Measurements from ENCODE around the gene PLA2G3.

PLA2G3 gene

DNA sequence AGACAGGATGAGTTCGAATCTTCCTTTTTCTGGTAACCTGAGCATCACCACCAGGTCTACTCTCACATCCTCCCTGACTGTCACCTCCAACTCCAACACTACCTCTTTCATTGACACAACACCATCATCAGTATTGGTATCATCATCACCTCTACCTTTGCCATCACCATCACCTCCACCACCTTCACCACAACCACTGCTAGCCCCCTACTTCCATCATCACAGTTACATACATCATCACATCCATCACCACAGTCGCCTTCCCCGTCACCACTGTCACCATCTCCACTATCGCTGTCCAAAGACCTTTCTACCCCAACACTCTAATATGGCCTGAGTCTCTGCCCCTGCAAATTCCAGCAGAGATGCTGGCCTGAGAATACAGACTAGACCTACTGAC lies 18.9 kb downstream of the PLA2G3 start:
- Histone ChIP-seq H4K20me1 (ENCODE audit: insufficient read depth, low read length) (no peaks in the 10 kb centered on the region), H3K27ac (ENCODE audit: low read length) (no peak overlapping the region), H3K27me3 (ENCODE audit: insufficient read depth, low read length, poor library complexity) (no peaks in the 10 kb centered on the region), H2AFZ (ENCODE audit: low read depth, low read length) (no peak overlapping the region), H3K9me3 (ENCODE audit: insufficient read depth, low read length, severe bottlenecking) (no peaks in the 10 kb centered on the region), H3K4me3 (ENCODE audit: low read depth in 1 of 2, low read length in 2 of 2) (no peak overlapping the region), H3K36me3 (ENCODE audit: insufficient read depth, low read length) (no peaks in the 10 kb centered on the region), H3K4me1 (ENCODE audit: insufficient read depth, low read length) (no peaks in the 10 kb centered on the region), H3K9ac (ENCODE audit: low read depth, low read length) (no peak overlapping the region), H3K79me2 (ENCODE audit: insufficient read depth, low read length) (no peaks in the 10 kb centered on the region), H3K4me2 (ENCODE audit: insufficient read depth, low read length) (no peak overlapping the region)
- ATAC-seq (ENCODE audit: insufficient read depth, low read depth) = no peak
- DNase-seq = no peak
- TF ChIP-seq, protein P1, sequence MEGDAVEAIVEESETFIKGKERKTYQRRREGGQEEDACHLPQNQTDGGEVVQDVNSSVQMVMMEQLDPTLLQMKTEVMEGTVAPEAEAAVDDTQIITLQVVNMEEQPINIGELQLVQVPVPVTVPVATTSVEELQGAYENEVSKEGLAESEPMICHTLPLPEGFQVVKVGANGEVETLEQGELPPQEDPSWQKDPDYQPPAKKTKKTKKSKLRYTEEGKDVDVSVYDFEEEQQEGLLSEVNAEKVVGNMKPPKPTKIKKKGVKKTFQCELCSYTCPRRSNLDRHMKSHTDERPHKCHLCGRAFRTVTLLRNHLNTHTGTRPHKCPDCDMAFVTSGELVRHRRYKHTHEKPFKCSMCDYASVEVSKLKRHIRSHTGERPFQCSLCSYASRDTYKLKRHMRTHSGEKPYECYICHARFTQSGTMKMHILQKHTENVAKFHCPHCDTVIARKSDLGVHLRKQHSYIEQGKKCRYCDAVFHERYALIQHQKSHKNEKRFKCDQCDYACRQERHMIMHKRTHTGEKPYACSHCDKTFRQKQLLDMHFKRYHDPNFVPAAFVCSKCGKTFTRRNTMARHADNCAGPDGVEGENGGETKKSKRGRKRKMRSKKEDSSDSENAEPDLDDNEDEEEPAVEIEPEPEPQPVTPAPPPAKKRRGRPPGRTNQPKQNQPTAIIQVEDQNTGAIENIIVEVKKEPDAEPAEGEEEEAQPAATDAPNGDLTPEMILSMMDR (IDR thresholded peaks at IDR 0.05; ENCODE audit: borderline replicate concordance, extremely low read depth, low read length, poor library complexity, severe bottlenecking) = no peak
- no peak for TF ChIP-seq EZH2 (IDR thresholded peaks at IDR 0.05; ENCODE audit: borderline replicate concordance, low read depth, low read length, severe bottlenecking)

DNA sequence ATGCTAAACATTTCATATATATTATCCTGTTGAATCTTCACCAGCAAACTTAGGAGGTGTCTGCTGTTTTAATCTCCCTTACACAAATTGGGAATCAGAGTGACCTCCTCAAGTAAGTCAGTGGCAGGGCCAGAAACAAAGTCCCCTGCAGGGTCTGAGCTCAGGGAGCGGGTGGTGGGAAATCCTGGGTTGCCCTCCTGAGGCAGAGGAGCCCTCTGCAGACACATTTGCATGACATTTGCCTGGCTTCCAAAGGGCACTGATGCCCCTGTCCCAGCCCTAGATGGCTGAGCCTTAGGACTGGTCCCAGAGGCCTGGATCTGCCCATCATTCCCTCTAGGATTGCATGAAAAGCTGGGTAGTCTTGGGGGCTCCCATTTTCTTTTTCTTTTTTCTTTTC lies 19.7 kb downstream of the PLA2G3 start:
- DNase-seq = no peak
- Histone ChIP-seq H3K4me2 (ENCODE audit: insufficient read depth, low read length) (no peak overlapping the region), H3K79me2 (ENCODE audit: insufficient read depth, low read length) (no peaks in the 10 kb centered on the region), H3K9me3 (ENCODE audit: insufficient read depth, low read length, severe bottlenecking) (no peaks in the 10 kb centered on the region), H3K4me1 (ENCODE audit: insufficient read depth, low read length) (no peaks in the 10 kb centered on the region), H3K36me3 (ENCODE audit: insufficient read depth, low read length) (no peaks in the 10 kb centered on the region), H3K27me3 (ENCODE audit: insufficient read depth, low read length, poor library complexity) (no peaks in the 10 kb centered on the region), H3K9ac (ENCODE audit: low read depth, low read length) (no peak overlapping the region), H3K4me3 (ENCODE audit: low read depth in 1 of 2, low read length in 2 of 2) (no peak overlapping the region), H3K27ac (ENCODE audit: low read length) (no peak overlapping the region), H2AFZ (ENCODE audit: low read depth, low read length) (no peak overlapping the region), H4K20me1 (ENCODE audit: insufficient read depth, low read length) (no peaks in the 10 kb centered on the region)
- TF ChIP-seq, protein P1 (IDR thresholded peaks at IDR 0.05; ENCODE audit: borderline replicate concordance, extremely low read depth, low read length, poor library complexity, severe bottlenecking) = no peak
- no peak for TF ChIP-seq EZH2 (IDR thresholded peaks at IDR 0.05; ENCODE audit: borderline replicate concordance, low read depth, low read length, severe bottlenecking)
- no peak for ATAC-seq (ENCODE audit: insufficient read depth, low read depth)

DNA sequence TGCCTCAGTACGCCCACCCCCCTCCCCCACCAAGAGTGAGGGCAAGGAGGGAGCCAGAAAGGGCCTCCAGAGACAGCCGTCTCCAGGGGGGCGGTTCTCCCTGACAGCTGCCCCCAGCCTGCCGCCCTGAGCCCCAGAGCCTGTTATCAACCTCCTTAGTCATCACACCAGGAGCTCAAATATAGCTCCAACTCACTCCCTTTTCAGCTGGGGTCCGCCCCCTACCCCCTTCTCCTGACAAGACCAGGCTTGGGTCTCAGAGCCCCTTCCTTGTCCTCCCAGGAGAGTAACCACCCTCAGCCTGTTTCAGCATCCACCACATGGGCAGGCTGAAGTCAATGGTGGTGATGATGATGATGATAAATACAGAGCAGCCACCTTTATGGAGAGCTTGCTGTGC lies 20.1 kb downstream of the PLA2G3 start:
- Histone ChIP-seq H2AFZ (ENCODE audit: low read depth, low read length) (no peak overlapping the region), H3K27me3 (ENCODE audit: insufficient read depth, low read length, poor library complexity) (no peaks in the 10 kb centered on the region), H3K79me2 (ENCODE audit: insufficient read depth, low read length) (no peaks in the 10 kb centered on the region), H3K9me3 (ENCODE audit: insufficient read depth, low read length, severe bottlenecking) (no peaks in the 10 kb centered on the region), H3K36me3 (ENCODE audit: insufficient read depth, low read length) (no peaks in the 10 kb centered on the region), H3K4me1 (ENCODE audit: insufficient read depth, low read length) (no peaks in the 10 kb centered on the region), H3K27ac (ENCODE audit: low read length) (no peak overlapping the region), H4K20me1 (ENCODE audit: insufficient read depth, low read length) (no peaks in the 10 kb centered on the region), H3K4me3 (ENCODE audit: low read depth in 1 of 2, low read length in 2 of 2) (no peak overlapping the region), H3K4me2 (ENCODE audit: insufficient read depth, low read length) (no peak overlapping the region), H3K9ac (ENCODE audit: low read depth, low read length) (no peak overlapping the region)
- TF ChIP-seq EZH2 (IDR thresholded peaks at IDR 0.05; ENCODE audit: borderline replicate concordance, low read depth, low read length, severe bottlenecking) = no peak
- TF ChIP-seq, protein P1 (IDR thresholded peaks at IDR 0.05; ENCODE audit: borderline replicate concordance, extremely low read depth, low read length, poor library complexity, severe bottlenecking) = no peak
- no peak for ATAC-seq (ENCODE audit: insufficient read depth, low read depth)
- DNase-seq = no peak

All from DND-41 (cell line).